ENCODE data around the gene C11orf71. TPM values are rescaled to one million over a fixed set of nuclear protein-coding genes. Genes with fewer than 3 reads are reported as not detected.

C11orf71 gene
- total and polyA plus RNA-seq, 10 of the 15 experiments (the other 5 are each of a cell fraction or from before 2014, with no cell fraction given), result 1.4 to 12.0 (median 7.1) TPM

- TF ChIP-seq IRF5 (IDR thresholded peaks at IDR 0.05; ENCODE audit: borderline replicate concordance), result no peak
- TF ChIP-seq PML (IDR thresholded peaks at IDR 0.05; ENCODE audit: low read length), result no peak
- no peak for TF ChIP-seq CHD1 (IDR thresholded peaks at IDR 0.05; ENCODE audit: low read depth, low read length)
- TF ChIP-seq STAT3 (IDR thresholded peaks at IDR 0.05; ENCODE audit: low read depth, low read length), result no peak
- TF ChIP-seq PBX3 (IDR thresholded peaks at IDR 0.05; ENCODE audit: insufficient replicate concordance, low read depth, low read length), result no peak
Observed at GRCh38 chr11:114367244-114367957, 32.9 kb downstream of the C11orf71 start (continued).

- Histone ChIP-seq H3K9ac (ENCODE audit: control insufficient read depth, insufficient read depth, low read length) (no peak overlapping the region), H3K27ac (ENCODE audit: control insufficient read depth, insufficient read depth) (no peak overlapping the region), H3K27me3 (replicated peaks in 1 of 2; ENCODE audit: control insufficient read depth in 2 of 2, insufficient read depth in 2 of 2, low read length in 1 of 2) (peaks cover 2 to 6% of the 10 kb centered on the region in 2 experiments; a peak in 3 of 4 replicates), H3K79me2 (ENCODE audit: control insufficient read depth, insufficient read depth, low read length) (no peaks in the 10 kb centered on the region), H3K4me1 (ENCODE audit: control insufficient read depth, insufficient read depth, low read length) (no peaks in the 10 kb centered on the region), H3K4me3 (no peak overlapping the region), H3K36me3 (ENCODE audit: control insufficient read depth in 2 of 2, insufficient read depth in 2 of 2, low read length in 1 of 2) (no peaks in the 10 kb centered on the region), H4K20me1 (ENCODE audit: control insufficient read depth, insufficient read depth) (no peaks in the 10 kb centered on the region; the same call in 1 of the 2 replicates), H3K9me3 (replicated peaks; ENCODE audit: control insufficient read depth, insufficient read depth, low read length) (no peaks in the 10 kb centered on the region), H3K4me2 (ENCODE audit: control insufficient read depth, insufficient read depth) (no peak overlapping the region), H2AFZ (ENCODE audit: control insufficient read depth, low read depth, low read length) (no peak overlapping the region)
- in situ Hi-C loops (cut with MboI), result no loop called here
- ChIA-PET CTCF (interaction anchor here (1.1 to 1.3 kb wide), 2 partner anchors 9 to 19 kb away, joined by 4 read pairs; no protein-coding TSS in a partner anchor), SMC1A (ENCODE audit: uncharacterized antibody, unreplicated experiment) (interaction anchor here (1.0 kb wide), 1 partner anchor 31 kb away, joined by 3 read pairs; no protein-coding TSS in a partner anchor), POLR2A (interaction anchor here (0.5 kb wide), 1 partner anchor 24 kb away, joined by 3 read pairs; no protein-coding TSS in a partner anchor), RAD21 (ENCODE audit: unreplicated experiment) (no interaction called here)
- BruUV-seq (replicated peaks), result no TSS peak
- 52% methylated on average over 13 of the region's 13 CpGs for WGBS (ENCODE audit: insufficient coverage, insufficient replicate concordance, low lambda C conversion rate, missing lambda C conversion rate)
- ATAC-seq (no peak), FAIRE-seq (no peak), DNase-seq (ENCODE audit: low read depth, low spot score) (no peak)
- intact Hi-C loops (cut with micrococcal nuclease; ENCODE audit: unreplicated experiment), result no loop called here
- TF ChIP-seq ZNF24 (IDR thresholded peaks at IDR 0.05), result no peak
- no peak for TF ChIP-seq BCL11A (IDR thresholded peaks at IDR 0.05; ENCODE audit: low read depth, low read length)
- TF ChIP-seq PAX8 (IDR thresholded peaks at IDR 0.05), result no peak
- no peak for TF ChIP-seq KDM1A (IDR thresholded peaks at IDR 0.05; ENCODE audit: borderline replicate concordance)
- TF ChIP-seq RBBP5 (conservative IDR thresholded peaks at IDR 0.05), result no peak
- no peak for TF ChIP-seq ZBTB33 (IDR thresholded peaks at IDR 0.05)
- TF ChIP-seq ZBTB40 (IDR thresholded peaks at IDR 0.05; ENCODE audit: borderline replicate concordance), result no peak
Observed at GRCh38 chr11:114366331-114367243, 33.7 kb downstream of the C11orf71 start.
